ENCODE data around the gene CD302.

DNA sequence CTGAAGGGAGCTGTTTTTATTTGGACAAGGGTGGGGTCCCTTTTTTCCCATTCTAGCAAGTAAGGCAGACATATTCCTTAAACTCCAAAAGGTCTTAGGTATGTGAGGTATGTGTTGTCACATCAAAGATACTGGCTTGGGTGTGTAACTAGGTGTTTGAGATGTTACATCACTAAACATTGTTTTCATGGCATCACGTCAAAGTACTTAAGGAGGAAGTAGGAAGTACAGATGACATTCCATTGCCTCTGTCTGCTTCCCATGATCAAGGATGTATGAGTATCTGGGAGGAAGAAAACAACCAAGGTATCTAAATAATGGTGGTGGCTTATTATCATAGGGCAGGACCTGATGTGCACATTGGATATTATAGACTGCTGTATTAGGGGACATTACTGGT is 39.3 kb downstream of the CD302 start:
- TF ChIP-seq, protein P1, sequence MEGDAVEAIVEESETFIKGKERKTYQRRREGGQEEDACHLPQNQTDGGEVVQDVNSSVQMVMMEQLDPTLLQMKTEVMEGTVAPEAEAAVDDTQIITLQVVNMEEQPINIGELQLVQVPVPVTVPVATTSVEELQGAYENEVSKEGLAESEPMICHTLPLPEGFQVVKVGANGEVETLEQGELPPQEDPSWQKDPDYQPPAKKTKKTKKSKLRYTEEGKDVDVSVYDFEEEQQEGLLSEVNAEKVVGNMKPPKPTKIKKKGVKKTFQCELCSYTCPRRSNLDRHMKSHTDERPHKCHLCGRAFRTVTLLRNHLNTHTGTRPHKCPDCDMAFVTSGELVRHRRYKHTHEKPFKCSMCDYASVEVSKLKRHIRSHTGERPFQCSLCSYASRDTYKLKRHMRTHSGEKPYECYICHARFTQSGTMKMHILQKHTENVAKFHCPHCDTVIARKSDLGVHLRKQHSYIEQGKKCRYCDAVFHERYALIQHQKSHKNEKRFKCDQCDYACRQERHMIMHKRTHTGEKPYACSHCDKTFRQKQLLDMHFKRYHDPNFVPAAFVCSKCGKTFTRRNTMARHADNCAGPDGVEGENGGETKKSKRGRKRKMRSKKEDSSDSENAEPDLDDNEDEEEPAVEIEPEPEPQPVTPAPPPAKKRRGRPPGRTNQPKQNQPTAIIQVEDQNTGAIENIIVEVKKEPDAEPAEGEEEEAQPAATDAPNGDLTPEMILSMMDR (IDR thresholded peaks at IDR 0.05) = no peak
- TF ChIP-seq EZH2 (IDR thresholded peaks at IDR 0.05) (no peak), EZH2phosphoT487 (IDR thresholded peaks at IDR 0.05) (no peak)
